Stomach (tissue), 4 donors: ENCODE measurements around the gene RAI1.
"Not testable (repeated sequence)": the region's sequence is repeated elsewhere in the genome, so short reads cannot be mapped to it uniquely, and the experiment has no call there.

Experiments
- POLR2A ChIP-seq, 4 donors: fragments of 450-650 bp; IDR thresholded peaks; one replicate each; pipeline ENCODE4 v1.6.1; 2016; ENCODE audit warnings: antibody characterized with exemption in 4 of 4, control low read depth in 2 of 4, mild to moderate bottlenecking in 1 of 4, moderate library complexity in 1 of 4
- POLR2AphosphoS5 ChIP-seq, 3 donors: sonication (generic); formaldehyde crosslinking; IDR thresholded peaks; one replicate each; pipeline ENCODE4 v1.6.1; 2016; ENCODE audit warnings: antibody characterized with exemption in 3 of 3
- TF ChIP-seq, protein P1 (sequence below), 7 experiments: fragments of 450-650 bp in 4 of 7; fragments of 200-600 bp in 3 of 7; sonication (generic) in 3 of 7; IDR thresholded peaks; one replicate each; pipeline ENCODE4 v1.5.1; 2016 to 2019; ENCODE audit warnings: antibody characterized with exemption in 7 of 7, control low read depth in 2 of 7, mild to moderate bottlenecking in 1 of 7

GRCh38 chr17:17678063-17678699 is 3.1 kb upstream of the RAI1 start:
- TF ChIP-seq, protein P1, sequence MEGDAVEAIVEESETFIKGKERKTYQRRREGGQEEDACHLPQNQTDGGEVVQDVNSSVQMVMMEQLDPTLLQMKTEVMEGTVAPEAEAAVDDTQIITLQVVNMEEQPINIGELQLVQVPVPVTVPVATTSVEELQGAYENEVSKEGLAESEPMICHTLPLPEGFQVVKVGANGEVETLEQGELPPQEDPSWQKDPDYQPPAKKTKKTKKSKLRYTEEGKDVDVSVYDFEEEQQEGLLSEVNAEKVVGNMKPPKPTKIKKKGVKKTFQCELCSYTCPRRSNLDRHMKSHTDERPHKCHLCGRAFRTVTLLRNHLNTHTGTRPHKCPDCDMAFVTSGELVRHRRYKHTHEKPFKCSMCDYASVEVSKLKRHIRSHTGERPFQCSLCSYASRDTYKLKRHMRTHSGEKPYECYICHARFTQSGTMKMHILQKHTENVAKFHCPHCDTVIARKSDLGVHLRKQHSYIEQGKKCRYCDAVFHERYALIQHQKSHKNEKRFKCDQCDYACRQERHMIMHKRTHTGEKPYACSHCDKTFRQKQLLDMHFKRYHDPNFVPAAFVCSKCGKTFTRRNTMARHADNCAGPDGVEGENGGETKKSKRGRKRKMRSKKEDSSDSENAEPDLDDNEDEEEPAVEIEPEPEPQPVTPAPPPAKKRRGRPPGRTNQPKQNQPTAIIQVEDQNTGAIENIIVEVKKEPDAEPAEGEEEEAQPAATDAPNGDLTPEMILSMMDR (IDR thresholded peaks at IDR 0.05) = not testable (repeated sequence)
- not testable (repeated sequence) for TF ChIP-seq POLR2A, POLR2AphosphoS5 (IDR thresholded peaks at IDR 0.05)
